HEK293 (cell line): Measurements from ENCODE around the gene MPPED1.

Source experiments
- CTCF ChIA-PET: fragments of 350-600 bp; formaldehyde crosslinking; extraction: SDS; loops from one replicate; lab custom pipeline; 2021; ENCODE audit warnings: antibody characterized with exemption; lab: Yijun Ruan, JAX
- POLR2A ChIA-PET: fragments of 300-600 bp; formaldehyde crosslinking; extraction: SDS; loops from one replicate; lab custom pipeline; 2020; ENCODE audit warnings: antibody characterized with exemption, inconsistent platforms; lab: Yijun Ruan, JAX
- H3K27ac ChIP-seq: fragments of 200-500 bp; sonication (Bioruptor generic); 2 replicates; pipeline ENCODE4 v1.5.1; 2014; ENCODE audit warnings: low read depth, low read length, control low read depth, inconsistent platforms; ENCODE audit errors: extremely low read depth
- H3K36me3 ChIP-seq, 2 experiments: fragments of 200-500 bp in 1 of 2; sonication (Bioruptor generic) in 1 of 2; 1 replicate in 1 of 2; 2 replicates in 1 of 2; pipeline ENCODE4 v1.5.1; 2014 to 2017; ENCODE audit warnings: inconsistent platforms in 2 of 2, low read length in 2 of 2; ENCODE audit not compliant: control insufficient read depth in 2 of 2, insufficient read depth in 1 of 2
- H3K4me1 ChIP-seq: fragments of 200-500 bp; sonication (Bioruptor generic); 2 replicates; pipeline ENCODE4 v1.5.1; 2014; ENCODE audit warnings: mild to moderate bottlenecking, low read length, inconsistent platforms; ENCODE audit not compliant: control insufficient read depth, insufficient read depth
- H3K4me3 ChIP-seq: 2 replicates; pipeline ENCODE4 v1.5.1; 2011; ENCODE audit warnings: low read depth, mild to moderate bottlenecking, control low read depth, low read length, moderate library complexity
- H3K9me3 ChIP-seq: fragments of 200-500 bp; sonication (Bioruptor generic); 2 replicates; pipeline ENCODE4 v1.5.1; 2014; ENCODE audit warnings: low read depth, low read length, inconsistent platforms; ENCODE audit not compliant: control insufficient read depth, insufficient read depth
- BCL11B ChIP-seq: fragments of 450-650 bp; formaldehyde crosslinking; IDR thresholded peaks from 2 replicates; pipeline ENCODE4 v1.5.1; 2016; ENCODE audit warnings: low read depth, missing biosample characterization, missing genetic modification characterization
- GLI4 ChIP-seq: fragments of 450-650 bp; formaldehyde crosslinking; IDR thresholded peaks from 2 replicates; pipeline ENCODE4 v1.5.1; 2016; ENCODE audit warnings: missing biosample characterization, missing genetic modification characterization
- KLF16 ChIP-seq: fragments of 450-650 bp; formaldehyde crosslinking; IDR thresholded peaks from 2 replicates; pipeline ENCODE4 v1.5.1; 2017; ENCODE audit warnings: missing biosample characterization, missing genetic modification characterization
- MYNN ChIP-seq: fragments of 450-650 bp; formaldehyde crosslinking; IDR thresholded peaks from 2 replicates; pipeline ENCODE4 v1.5.1; 2016; ENCODE audit warnings: missing biosample characterization, missing genetic modification characterization, borderline replicate concordance
- SALL2 ChIP-seq: fragments of 450-650 bp; formaldehyde crosslinking; IDR thresholded peaks from 2 replicates; pipeline ENCODE4 v1.5.0; 2017; ENCODE audit warnings: missing biosample characterization, mild to moderate bottlenecking, missing genetic modification characterization, borderline replicate concordance
- ZNF138 ChIP-seq: fragments of 450-650 bp; formaldehyde crosslinking; IDR thresholded peaks from 2 replicates; pipeline ENCODE4 v1.5.1; 2016; ENCODE audit warnings: missing biosample characterization, missing genetic modification characterization, borderline replicate concordance
- ZNF140 ChIP-seq: fragments of 450-650 bp; formaldehyde crosslinking; IDR thresholded peaks from 2 replicates; pipeline ENCODE4 v1.5.1; 2016; ENCODE audit warnings: missing biosample characterization, missing genetic modification characterization
- ZNF184 ChIP-seq: fragments of 450-650 bp; IDR thresholded peaks from 2 replicates; pipeline ENCODE4 v1.5.1; 2018; ENCODE audit warnings: missing biosample characterization, mild to moderate bottlenecking, missing genetic modification characterization
- ZNF24 ChIP-seq: fragments of 450-650 bp; formaldehyde crosslinking; IDR thresholded peaks from 2 replicates; pipeline ENCODE4 v1.5.1; 2016; ENCODE audit warnings: missing biosample characterization, missing genetic modification characterization
- ZNF292 ChIP-seq: fragments of 450-650 bp; formaldehyde crosslinking; IDR thresholded peaks from 2 replicates; pipeline ENCODE4 v1.5.1; 2016; ENCODE audit warnings: low read depth, missing biosample characterization, missing genetic modification characterization, borderline replicate concordance
- ZNF324 ChIP-seq: fragments of 450-650 bp; formaldehyde crosslinking; IDR thresholded peaks from 2 replicates; pipeline ENCODE4 v1.5.1; 2016; ENCODE audit warnings: missing biosample characterization, missing genetic modification characterization
- ZNF335 ChIP-seq: fragments of 450-650 bp; formaldehyde crosslinking; conservative IDR thresholded peaks from 2 replicates; pipeline ENCODE4 v1.5.1; 2016; ENCODE audit warnings: missing biosample characterization, missing genetic modification characterization
- ZNF391 ChIP-seq: fragments of 450-650 bp; formaldehyde crosslinking; IDR thresholded peaks from 2 replicates; pipeline ENCODE4 v1.5.1; 2016; ENCODE audit warnings: low read depth, missing biosample characterization, missing genetic modification characterization, borderline replicate concordance
- ZNF404 ChIP-seq: fragments of 450-650 bp; formaldehyde crosslinking; IDR thresholded peaks from 2 replicates; pipeline ENCODE4 v1.5.1; 2017; ENCODE audit warnings: missing biosample characterization, missing genetic modification characterization
- ZNF426 ChIP-seq: fragments of 450-650 bp; formaldehyde crosslinking; IDR thresholded peaks from 2 replicates; pipeline ENCODE4 v1.5.1; 2017; ENCODE audit warnings: missing biosample characterization, missing genetic modification characterization, mild to moderate bottlenecking, inconsistent platforms, moderate library complexity
- ZNF658 ChIP-seq: fragments of 450-650 bp; formaldehyde crosslinking; IDR thresholded peaks from 2 replicates; pipeline ENCODE4; 2016; ENCODE audit warnings: missing biosample characterization, missing genetic modification characterization
- ZNF707 ChIP-seq: fragments of 450-650 bp; formaldehyde crosslinking; IDR thresholded peaks from 2 replicates; pipeline ENCODE4 v1.5.1; 2016; ENCODE audit warnings: missing biosample characterization, missing genetic modification characterization
- TF ChIP-seq, protein P1 (sequence below): fragments of 450-650 bp; formaldehyde crosslinking; IDR thresholded peaks from 2 replicates; pipeline ENCODE4 v1.5.1; 2016; ENCODE audit warnings: missing biosample characterization, missing genetic modification characterization
- TF ChIP-seq, protein P2 (sequence below): fragments of 450-650 bp; formaldehyde crosslinking; IDR thresholded peaks from 2 replicates; pipeline ENCODE4 v1.5.1; 2016; ENCODE audit warnings: missing biosample characterization, missing genetic modification characterization
- TF ChIP-seq, protein P3 (sequence below): fragments of 450-650 bp; formaldehyde crosslinking; IDR thresholded peaks from 2 replicates; pipeline ENCODE4 v1.5.1; 2016; ENCODE audit warnings: missing biosample characterization, missing genetic modification characterization
- TF ChIP-seq, protein P4 (sequence below): fragments of 450-650 bp; formaldehyde crosslinking; IDR thresholded peaks from 2 replicates; pipeline ENCODE4 v1.5.1; 2016; ENCODE audit warnings: missing biosample characterization, missing genetic modification characterization
- TF ChIP-seq, protein P5 (sequence below): fragments of 450-650 bp; IDR thresholded peaks from 2 replicates; pipeline ENCODE4 v1.5.1; 2018; ENCODE audit warnings: missing biosample characterization, mild to moderate bottlenecking, missing genetic modification characterization
- TF ChIP-seq, protein P6 (sequence below): sonication (generic); formaldehyde crosslinking; IDR thresholded peaks from 2 replicates; pipeline ENCODE4 v1.8.1; 2022; ENCODE audit warnings: mild to moderate bottlenecking, moderate library complexity, missing genetic modification reagents

MPPED1 gene

DNA sequence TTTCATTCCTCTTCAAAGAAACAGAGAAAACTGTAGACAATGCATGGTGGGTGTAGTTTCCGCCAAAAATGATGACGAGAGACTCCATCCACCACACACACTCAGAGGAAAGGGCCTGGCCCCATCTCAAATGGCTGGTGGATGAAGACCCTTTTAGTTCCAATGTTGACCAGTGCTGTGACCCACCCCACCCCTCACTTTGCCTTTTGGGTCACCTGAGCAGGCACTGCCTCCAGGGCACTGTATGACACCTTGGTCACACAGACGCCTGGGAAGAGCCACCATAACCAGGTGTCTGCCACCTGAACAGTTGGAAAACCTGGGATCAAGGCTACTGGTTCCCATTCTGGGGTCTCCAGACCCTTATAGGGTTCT, 121.3 kb downstream of the MPPED1 start:
- CTCF ChIA-PET = no interaction called here
- Histone ChIP-seq H3K27ac (no peak overlapping the region), H3K4me1 (no peaks in the 10 kb centered on the region), H3K9me3 (no peaks in the 10 kb centered on the region), H3K36me3 (no peaks in the 10 kb centered on the region), H3K4me3 (no peak overlapping the region)
- POLR2A ChIA-PET = interaction anchor here (0.5 kb wide), 1 partner anchor 12 kb away, joined by 3 read pairs; no protein-coding TSS in a partner anchor
- TF ChIP-seq, protein P1, sequence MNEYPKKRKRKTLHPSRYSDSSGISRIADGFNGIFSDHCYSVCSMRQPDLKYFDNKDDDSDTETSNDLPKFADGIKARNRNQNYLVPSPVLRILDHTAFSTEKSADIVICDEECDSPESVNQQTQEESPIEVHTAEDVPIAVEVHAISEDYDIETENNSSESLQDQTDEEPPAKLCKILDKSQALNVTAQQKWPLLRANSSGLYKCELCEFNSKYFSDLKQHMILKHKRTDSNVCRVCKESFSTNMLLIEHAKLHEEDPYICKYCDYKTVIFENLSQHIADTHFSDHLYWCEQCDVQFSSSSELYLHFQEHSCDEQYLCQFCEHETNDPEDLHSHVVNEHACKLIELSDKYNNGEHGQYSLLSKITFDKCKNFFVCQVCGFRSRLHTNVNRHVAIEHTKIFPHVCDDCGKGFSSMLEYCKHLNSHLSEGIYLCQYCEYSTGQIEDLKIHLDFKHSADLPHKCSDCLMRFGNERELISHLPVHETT (tag by site-specific recombination) = no peak
- TF ChIP-seq BCL11B (tag by site-specific recombination) (no peak), ZNF404 (tag by site-specific recombination) (no peak), ZNF184 (tag by site-specific recombination) (no peak), ZNF707 (tag by site-specific recombination) (no peak), MYNN (tag by site-specific recombination) (no peak), ZNF292 (tag by site-specific recombination) (no peak), ZNF138 (tag by site-specific recombination) (no peak), ZNF140 (no peak), ZNF24 (tag by site-specific recombination) (no peak), SALL2 (no peak), ZNF391 (tag by site-specific recombination) (no peak), ZNF658 (tag by site-specific recombination) (no peak)
- TF ChIP-seq, protein P2, sequence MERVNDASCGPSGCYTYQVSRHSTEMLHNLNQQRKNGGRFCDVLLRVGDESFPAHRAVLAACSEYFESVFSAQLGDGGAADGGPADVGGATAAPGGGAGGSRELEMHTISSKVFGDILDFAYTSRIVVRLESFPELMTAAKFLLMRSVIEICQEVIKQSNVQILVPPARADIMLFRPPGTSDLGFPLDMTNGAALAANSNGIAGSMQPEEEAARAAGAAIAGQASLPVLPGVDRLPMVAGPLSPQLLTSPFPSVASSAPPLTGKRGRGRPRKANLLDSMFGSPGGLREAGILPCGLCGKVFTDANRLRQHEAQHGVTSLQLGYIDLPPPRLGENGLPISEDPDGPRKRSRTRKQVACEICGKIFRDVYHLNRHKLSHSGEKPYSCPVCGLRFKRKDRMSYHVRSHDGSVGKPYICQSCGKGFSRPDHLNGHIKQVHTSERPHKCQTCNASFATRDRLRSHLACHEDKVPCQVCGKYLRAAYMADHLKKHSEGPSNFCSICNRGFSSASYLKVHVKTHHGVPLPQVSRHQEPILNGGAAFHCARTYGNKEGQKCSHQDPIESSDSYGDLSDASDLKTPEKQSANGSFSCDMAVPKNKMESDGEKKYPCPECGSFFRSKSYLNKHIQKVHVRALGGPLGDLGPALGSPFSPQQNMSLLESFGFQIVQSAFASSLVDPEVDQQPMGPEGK (tag by site-specific recombination) = no peak

DNA sequence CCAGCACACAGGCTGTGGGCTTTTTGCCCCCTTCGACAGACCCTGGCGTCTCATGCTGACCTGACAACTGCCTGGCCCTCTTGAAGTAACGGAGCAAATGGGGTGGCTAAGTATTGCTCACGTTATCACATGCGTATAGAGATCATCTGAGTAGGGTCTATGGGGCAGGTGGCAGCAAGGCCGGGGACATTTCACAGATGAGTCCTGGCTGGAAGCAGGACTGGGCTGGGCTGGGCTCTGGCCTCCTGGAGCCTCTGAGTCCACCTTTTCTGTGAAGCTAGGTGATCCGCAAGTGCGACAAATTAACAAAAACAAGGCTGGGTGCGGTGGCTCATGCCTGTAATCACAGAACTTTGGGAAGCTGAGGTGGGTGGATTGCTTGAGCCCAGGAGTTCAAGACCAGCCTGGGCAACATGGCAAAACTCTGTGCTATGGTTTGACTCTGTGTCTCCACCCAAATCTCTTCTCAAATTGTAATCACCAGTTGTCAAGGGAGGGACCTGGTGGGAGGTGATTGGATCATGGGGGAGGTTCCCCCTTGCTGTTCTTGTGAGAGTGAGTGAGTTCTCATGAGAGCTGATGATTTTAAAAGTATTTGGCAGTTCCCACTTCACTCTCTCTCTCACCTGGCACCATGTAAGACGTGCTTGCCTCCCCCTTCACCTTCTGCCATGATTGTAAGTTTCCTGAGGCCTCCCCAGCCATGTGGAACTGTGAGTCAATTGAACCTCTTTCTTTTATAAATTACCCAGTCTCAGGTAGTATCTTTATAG, 122.0 kb downstream of the MPPED1 start:
- Histone ChIP-seq H3K9me3 (no peaks in the 10 kb centered on the region), H3K4me1 (no peaks in the 10 kb centered on the region), H3K27ac (no peak overlapping the region), H3K36me3 (no peaks in the 10 kb centered on the region), H3K4me3 (no peak overlapping the region)
- POLR2A ChIA-PET = no interaction called here
- CTCF ChIA-PET = interaction anchor here (0.8 kb wide), 1 partner anchor 10 kb away, joined by 3 read pairs; no protein-coding TSS in a partner anchor
- TF ChIP-seq, protein P3, sequence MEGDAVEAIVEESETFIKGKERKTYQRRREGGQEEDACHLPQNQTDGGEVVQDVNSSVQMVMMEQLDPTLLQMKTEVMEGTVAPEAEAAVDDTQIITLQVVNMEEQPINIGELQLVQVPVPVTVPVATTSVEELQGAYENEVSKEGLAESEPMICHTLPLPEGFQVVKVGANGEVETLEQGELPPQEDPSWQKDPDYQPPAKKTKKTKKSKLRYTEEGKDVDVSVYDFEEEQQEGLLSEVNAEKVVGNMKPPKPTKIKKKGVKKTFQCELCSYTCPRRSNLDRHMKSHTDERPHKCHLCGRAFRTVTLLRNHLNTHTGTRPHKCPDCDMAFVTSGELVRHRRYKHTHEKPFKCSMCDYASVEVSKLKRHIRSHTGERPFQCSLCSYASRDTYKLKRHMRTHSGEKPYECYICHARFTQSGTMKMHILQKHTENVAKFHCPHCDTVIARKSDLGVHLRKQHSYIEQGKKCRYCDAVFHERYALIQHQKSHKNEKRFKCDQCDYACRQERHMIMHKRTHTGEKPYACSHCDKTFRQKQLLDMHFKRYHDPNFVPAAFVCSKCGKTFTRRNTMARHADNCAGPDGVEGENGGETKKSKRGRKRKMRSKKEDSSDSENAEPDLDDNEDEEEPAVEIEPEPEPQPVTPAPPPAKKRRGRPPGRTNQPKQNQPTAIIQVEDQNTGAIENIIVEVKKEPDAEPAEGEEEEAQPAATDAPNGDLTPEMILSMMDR (tag by site-specific recombination) = no peak
- TF ChIP-seq, protein P4, sequence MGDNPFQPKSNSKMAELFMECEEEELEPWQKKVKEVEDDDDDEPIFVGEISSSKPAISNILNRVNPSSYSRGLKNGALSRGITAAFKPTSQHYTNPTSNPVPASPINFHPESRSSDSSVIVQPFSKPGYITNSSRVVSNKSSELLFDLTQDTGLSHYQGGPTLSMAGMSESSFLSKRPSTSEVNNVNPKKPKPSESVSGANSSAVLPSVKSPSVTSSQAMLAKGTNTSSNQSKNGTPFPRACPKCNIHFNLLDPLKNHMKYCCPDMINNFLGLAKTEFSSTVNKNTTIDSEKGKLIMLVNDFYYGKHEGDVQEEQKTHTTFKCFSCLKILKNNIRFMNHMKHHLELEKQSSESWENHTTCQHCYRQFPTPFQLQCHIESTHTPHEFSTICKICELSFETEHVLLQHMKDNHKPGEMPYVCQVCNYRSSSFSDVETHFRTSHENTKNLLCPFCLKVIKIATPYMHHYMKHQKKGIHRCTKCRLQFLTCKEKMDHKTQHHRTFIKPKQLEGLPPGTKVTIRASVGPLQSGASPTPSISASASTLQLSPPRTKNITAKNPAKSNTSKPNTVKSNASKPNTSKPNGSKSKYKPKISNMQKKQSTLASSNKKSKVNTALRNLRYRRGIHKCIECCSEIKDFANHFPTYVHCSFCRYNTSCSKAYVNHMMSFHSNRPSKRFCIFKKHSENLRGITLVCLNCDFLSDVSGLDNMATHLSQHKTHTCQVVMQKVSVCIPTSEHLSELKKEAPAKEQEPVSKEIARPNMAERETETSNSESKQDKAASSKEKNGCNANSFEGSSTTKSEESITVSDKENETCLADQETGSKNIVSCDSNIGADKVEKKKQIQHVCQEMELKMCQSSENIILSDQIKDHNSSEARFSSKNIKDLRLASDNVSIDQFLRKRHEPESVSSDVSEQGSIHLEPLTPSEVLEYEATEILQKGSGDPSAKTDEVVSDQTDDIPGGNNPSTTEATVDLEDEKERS (tag by site-specific recombination) = no peak
- TF ChIP-seq KLF16 (tag by site-specific recombination) (no peak), ZNF335 (tag by site-specific recombination) (no peak), ZNF426 (tag by site-specific recombination) (no peak), ZNF324 (no peak), ZNF658 (tag by site-specific recombination) (no peak), ZNF391 (tag by site-specific recombination) (no peak), GLI4 (tag by site-specific recombination) (no peak)
- TF ChIP-seq, protein P5, sequence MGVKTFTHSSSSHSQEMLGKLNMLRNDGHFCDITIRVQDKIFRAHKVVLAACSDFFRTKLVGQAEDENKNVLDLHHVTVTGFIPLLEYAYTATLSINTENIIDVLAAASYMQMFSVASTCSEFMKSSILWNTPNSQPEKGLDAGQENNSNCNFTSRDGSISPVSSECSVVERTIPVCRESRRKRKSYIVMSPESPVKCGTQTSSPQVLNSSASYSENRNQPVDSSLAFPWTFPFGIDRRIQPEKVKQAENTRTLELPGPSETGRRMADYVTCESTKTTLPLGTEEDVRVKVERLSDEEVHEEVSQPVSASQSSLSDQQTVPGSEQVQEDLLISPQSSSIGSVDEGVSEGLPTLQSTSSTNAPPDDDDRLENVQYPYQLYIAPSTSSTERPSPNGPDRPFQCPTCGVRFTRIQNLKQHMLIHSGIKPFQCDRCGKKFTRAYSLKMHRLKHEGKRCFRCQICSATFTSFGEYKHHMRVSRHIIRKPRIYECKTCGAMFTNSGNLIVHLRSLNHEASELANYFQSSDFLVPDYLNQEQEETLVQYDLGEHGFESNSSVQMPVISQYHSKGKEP (tag by site-specific recombination) = no peak
- TF ChIP-seq, protein P6, sequence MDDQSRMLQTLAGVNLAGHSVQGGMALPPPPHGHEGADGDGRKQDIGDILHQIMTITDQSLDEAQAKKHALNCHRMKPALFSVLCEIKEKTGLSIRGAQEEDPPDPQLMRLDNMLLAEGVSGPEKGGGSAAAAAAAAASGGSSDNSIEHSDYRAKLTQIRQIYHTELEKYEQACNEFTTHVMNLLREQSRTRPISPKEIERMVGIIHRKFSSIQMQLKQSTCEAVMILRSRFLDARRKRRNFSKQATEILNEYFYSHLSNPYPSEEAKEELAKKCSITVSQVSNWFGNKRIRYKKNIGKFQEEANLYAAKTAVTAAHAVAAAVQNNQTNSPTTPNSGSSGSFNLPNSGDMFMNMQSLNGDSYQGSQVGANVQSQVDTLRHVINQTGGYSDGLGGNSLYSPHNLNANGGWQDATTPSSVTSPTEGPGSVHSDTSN (CRISPR knock-in tag) = no peak
